ENCODE measurements around the gene APOL6.

The APOL6 gene

GRCh38 chr22:35641494-35642120, 6.6 kb upstream of the APOL6 start:
- TF ChIP-seq CTCF (IDR thresholded peaks at IDR 0.05; ENCODE audit: poor library complexity, severe bottlenecking), result no peak
- Histone ChIP-seq H3K4me1 (ENCODE audit: insufficient read depth, poor library complexity, severe bottlenecking) (no peaks in the 10 kb centered on the region), H3K4me3 (ENCODE audit: severe bottlenecking) (no peak overlapping the region), H3K27ac (ENCODE audit: poor library complexity, severe bottlenecking) (no peak overlapping the region), H3K36me3 (ENCODE audit: low read depth) (no peaks in the 10 kb centered on the region), H3K9me3 (ENCODE audit: severe bottlenecking) (no peaks in the 10 kb centered on the region), H3K27me3 (ENCODE audit: insufficient read depth, poor library complexity, severe bottlenecking) (no peaks in the 10 kb centered on the region)
- no peak for ATAC-seq (ENCODE audit: low read depth)
- DNase-seq (ENCODE audit: low spot score), result no peak

DNA sequence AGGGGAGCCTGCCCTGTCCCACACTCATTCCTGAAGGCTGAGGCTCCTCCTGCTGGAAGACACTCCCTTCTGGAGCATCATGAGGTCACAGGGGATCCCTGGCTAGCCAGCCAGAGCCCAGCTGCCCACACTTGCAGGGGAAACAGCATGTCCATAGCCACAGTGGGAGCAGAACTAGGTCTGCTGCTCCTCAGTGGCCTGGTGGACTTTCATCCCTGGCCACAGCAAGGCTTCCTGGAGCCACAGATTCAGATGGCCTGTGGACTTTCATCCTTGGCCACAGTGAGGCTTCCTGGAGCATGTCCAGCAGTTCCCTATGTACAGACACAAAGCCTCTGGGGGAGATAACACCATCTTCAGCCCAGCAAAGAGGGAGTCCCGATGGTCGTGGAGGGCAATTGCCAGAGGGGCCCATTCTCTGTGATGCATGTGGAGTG, 5.9 kb upstream of the APOL6 start:
- Histone ChIP-seq H3K36me3 (ENCODE audit: low read depth) (no peaks in the 10 kb centered on the region), H3K27ac (ENCODE audit: poor library complexity, severe bottlenecking) (no peak overlapping the region), H3K4me3 (ENCODE audit: severe bottlenecking) (no peak overlapping the region), H3K4me1 (ENCODE audit: insufficient read depth, poor library complexity, severe bottlenecking) (no peaks in the 10 kb centered on the region), H3K27me3 (ENCODE audit: insufficient read depth, poor library complexity, severe bottlenecking) (no peaks in the 10 kb centered on the region), H3K9me3 (ENCODE audit: severe bottlenecking) (no peaks in the 10 kb centered on the region)
- TF ChIP-seq CTCF (IDR thresholded peaks at IDR 0.05; ENCODE audit: poor library complexity, severe bottlenecking), result no peak
- ATAC-seq (ENCODE audit: low read depth) (no peak), DNase-seq (ENCODE audit: low spot score) (no peak)

GRCh38 chr22:35643991-35644390, 4.3 kb upstream of the APOL6 start:
- Histone ChIP-seq H3K4me1 (ENCODE audit: insufficient read depth, poor library complexity, severe bottlenecking) (peaks cover 2% of the 10 kb centered on the region), H3K27me3 (ENCODE audit: insufficient read depth, poor library complexity, severe bottlenecking) (no peaks in the 10 kb centered on the region), H3K27ac (ENCODE audit: poor library complexity, severe bottlenecking) (no peak overlapping the region), H3K9me3 (ENCODE audit: severe bottlenecking) (no peaks in the 10 kb centered on the region), H3K36me3 (ENCODE audit: low read depth) (no peaks in the 10 kb centered on the region), H3K4me3 (ENCODE audit: severe bottlenecking) (no peak overlapping the region)
- DNase-seq (ENCODE audit: low spot score) (no peak), ATAC-seq (ENCODE audit: low read depth) (no peak)
- TF ChIP-seq CTCF (IDR thresholded peaks at IDR 0.05; ENCODE audit: poor library complexity, severe bottlenecking), result no peak

GRCh38 chr22:35645646-35646045, 2.6 kb upstream of the APOL6 start:
- ATAC-seq (ENCODE audit: low read depth) (no peak), DNase-seq (ENCODE audit: low spot score) (no peak)
- Histone ChIP-seq H3K4me3 (ENCODE audit: severe bottlenecking) (no peak overlapping the region), H3K4me1 (ENCODE audit: insufficient read depth, poor library complexity, severe bottlenecking) (peaks cover 6% of the 10 kb centered on the region), H3K27ac (ENCODE audit: poor library complexity, severe bottlenecking) (no peak overlapping the region), H3K27me3 (ENCODE audit: insufficient read depth, poor library complexity, severe bottlenecking) (no peaks in the 10 kb centered on the region), H3K36me3 (ENCODE audit: low read depth) (0 out of 2 replicates have a peak, but pooled peaks cover 4% of the 10 kb centered on the region), H3K9me3 (ENCODE audit: severe bottlenecking) (no peaks in the 10 kb centered on the region)
- no peak for TF ChIP-seq CTCF (IDR thresholded peaks at IDR 0.05; ENCODE audit: poor library complexity, severe bottlenecking)

DNA sequence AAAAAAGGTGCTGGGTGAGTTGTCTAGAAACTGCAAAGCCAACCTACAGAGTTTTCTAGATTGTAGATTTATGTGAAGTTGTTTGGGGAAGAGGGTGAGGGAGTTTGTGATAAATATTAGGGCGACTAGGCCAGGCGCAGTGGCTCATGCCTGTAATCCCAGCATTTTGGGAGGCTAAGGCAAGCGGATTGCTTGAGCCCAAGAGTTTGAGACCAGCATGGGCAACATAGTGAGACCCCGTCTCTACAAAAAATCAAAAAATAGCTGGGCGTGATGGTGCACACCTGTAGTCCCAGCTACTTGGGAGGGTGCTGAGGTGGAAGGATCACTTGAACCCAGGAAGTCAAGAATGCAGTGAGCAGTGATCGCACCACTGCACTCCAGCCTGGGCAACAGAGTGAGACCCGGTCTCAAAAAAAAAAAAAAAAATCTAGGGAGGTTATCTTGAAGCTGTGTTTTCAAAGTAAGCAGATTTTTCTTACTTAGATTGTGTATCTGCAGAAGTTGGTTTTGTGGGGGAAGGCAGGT, 844 bp downstream of the APOL6 start:
- DNase-seq (ENCODE audit: low spot score), result no peak
- no peak; the same call in 2 of the 3 replicates for ATAC-seq (ENCODE audit: low read depth)
- H3K4me3 ChIP-seq (ENCODE audit: severe bottlenecking), result peak overlapping the region; percentile 53
- H3K36me3 ChIP-seq (ENCODE audit: low read depth), result 0 out of 2 replicates have a peak, but pooled peaks cover 4% of the 10 kb centered on the region
- H3K27me3 ChIP-seq (ENCODE audit: insufficient read depth, poor library complexity, severe bottlenecking), result no peaks in the 10 kb centered on the region
- H3K9me3 ChIP-seq (ENCODE audit: severe bottlenecking), result no peaks in the 10 kb centered on the region
- H3K4me1 ChIP-seq (ENCODE audit: insufficient read depth, poor library complexity, severe bottlenecking), result peaks cover 6% of the 10 kb centered on the region
- no peak for TF ChIP-seq CTCF (IDR thresholded peaks at IDR 0.05; ENCODE audit: poor library complexity, severe bottlenecking)
- peak overlapping the region; percentile 53 for H3K27ac ChIP-seq (ENCODE audit: poor library complexity, severe bottlenecking)

All from RWPE2 (cell line).